Common myeloid progenitor, CD34-positive (primary cell): ENCODE measurements around the gene TMPRSS3.

ENCODE experiments used
- CTCF ChIA-PET: fragments of 350-600 bp; sonication (Branson Sonifier 250); formaldehyde crosslinking; loops from one replicate; lab custom pipeline; 2021; ENCODE audit warnings: antibody characterized with exemption; lab: Charles Lee
- POLR2A ChIA-PET: fragments of 350-600 bp; sonication (Branson Sonifier 250); formaldehyde crosslinking; loops from one replicate; lab custom pipeline; 2021; ENCODE audit warnings: antibody characterized with exemption; lab: Charles Lee
- DNase-seq, 3 donors: peaks; one replicate each; pipeline versions ENCODE4 v3.0.0 to v3.0.0-alpha.2; 2013
- H3K27ac ChIP-seq, 2 experiments: 1 replicate in 1 of 2; 2 replicates in 1 of 2; pipeline ENCODE4 v1.7.0; 2013; ENCODE audit warnings: inconsistent platforms in 2 of 2, low read length in 2 of 2, mild to moderate bottlenecking in 2 of 2, low read depth in 1 of 2, moderate library complexity in 1 of 2; ENCODE audit not compliant: severe bottlenecking in 2 of 2, insufficient read depth in 1 of 2, poor library complexity in 1 of 2
- H3K27me3 ChIP-seq, 5 experiments: replicated peaks in 2 of 5; 1 replicate in 3 of 5; 2 replicates in 2 of 5; pipeline versions ENCODE4 v1.6.1 to v1.7.0; 2013; ENCODE audit warnings: low read length in 4 of 5, mild to moderate bottlenecking in 2 of 5, moderate library complexity in 2 of 5, inconsistent platforms in 1 of 5; ENCODE audit not compliant: insufficient read depth in 5 of 5, control insufficient read depth in 4 of 5
- H3K36me3 ChIP-seq, 4 experiments: 1 replicate in 2 of 4; 2 replicates in 2 of 4; pipeline versions ENCODE4 v1.6.1 to v1.7.0; 2013; ENCODE audit warnings: low read length in 3 of 4, control low read depth in 1 of 4, mild to moderate bottlenecking in 1 of 4; ENCODE audit not compliant: control insufficient read depth in 4 of 4, insufficient read depth in 4 of 4
- H3K4me1 ChIP-seq, 4 experiments: 1 replicate in 3 of 4; 2 replicates in 1 of 4; pipeline versions ENCODE4 v1.6.1 to v1.7.1; 2013; ENCODE audit warnings: low read length in 3 of 4, mild to moderate bottlenecking in 3 of 4, control low read depth in 1 of 4, inconsistent platforms in 1 of 4, moderate library complexity in 1 of 4; ENCODE audit not compliant: control insufficient read depth in 4 of 4, insufficient read depth in 4 of 4; ENCODE audit errors: control extremely low read depth in 1 of 4
- H3K4me3 ChIP-seq, 7 experiments: 1 replicate in 4 of 7; 2 replicates in 3 of 7; pipeline versions ENCODE4 v1.5.1 to v1.7.0; 2013; ENCODE audit warnings: mild to moderate bottlenecking in 7 of 7, low read length in 6 of 7, moderate library complexity in 6 of 7, inconsistent platforms in 2 of 7, low read depth in 2 of 7, control low read depth in 1 of 7; ENCODE audit not compliant: insufficient read depth in 4 of 7, control insufficient read depth in 1 of 7; ENCODE audit errors: extremely low read depth in 1 of 7
- H3K9me3 ChIP-seq, 5 experiments: 1 replicate in 4 of 5; 2 replicates in 1 of 5; pipeline versions ENCODE4 v1.6.1 to v1.7.1; 2013; ENCODE audit warnings: low read length in 4 of 5, mild to moderate bottlenecking in 2 of 5, inconsistent platforms in 1 of 5, low read depth in 1 of 5, moderate library complexity in 1 of 5; ENCODE audit not compliant: control insufficient read depth in 4 of 5, insufficient read depth in 2 of 5; ENCODE audit errors: control extremely low read depth in 1 of 5
- WGBS: methylation state at CpG from one replicate; pipeline ENCODE4 v1.1.5; 2013; ENCODE audit not compliant: insufficient coverage; 5-methylcytosine and 5-hydroxymethylcytosine counted together

The TMPRSS3 gene

GRCh38 chr21:42351626-42352440, 44.0 kb downstream of the TMPRSS3 start:
- POLR2A ChIA-PET: no interaction called here
- DNase-seq: no peak
- Histone ChIP-seq H3K27ac (no peak overlapping the region), H3K4me3 (no peak overlapping the region), H3K27me3 (peaks cover 0 to 2% (median 0%) of the 10 kb centered on the region in 5 experiments), H3K9me3 (peaks cover 0 to 12% (median 3%) of the 10 kb centered on the region in 5 experiments), H3K4me1 (no peaks in the 10 kb centered on the region), H3K36me3 (no peaks in the 10 kb centered on the region)
- CTCF ChIA-PET: no interaction called here
- 88% methylated on average over 10 of the region's 11 CpGs for WGBS

- Histone ChIP-seq H3K4me1 (no peaks in the 10 kb centered on the region), H3K4me3 (no peak within 1 kb of the TSS), H3K27me3 (peaks cover 0 to 2% (median 0%) of the 10 kb centered on the region in 5 experiments), H3K9me3 (peaks cover 0 to 6% (median under 1%) of the 10 kb centered on the region in 5 experiments), H3K36me3 (no peaks in the 10 kb centered on the region), H3K27ac (no peak within 1 kb of the TSS)
- WGBS: 98% methylated on average over 9 of the region's 13 CpGs
- no peak for DNase-seq
- CTCF ChIA-PET: no interaction called here
- POLR2A ChIA-PET: no interaction called here
Measured at GRCh38 chr21:42350927-42351426, 44.9 kb downstream of the TMPRSS3 start, which contains the start of gene TFF2. TFF2 (minus strand) TSS chr21:42350994; CDS start chr21:42350957, 37 bp downstream.

- Histone ChIP-seq H3K27ac (no peak overlapping the region), H3K4me1 (no peaks in the 10 kb centered on the region), H3K27me3 (peaks cover 0 to 2% (median 0%) of the 10 kb centered on the region in 5 experiments), H3K36me3 (no peaks in the 10 kb centered on the region), H3K9me3 (peaks cover 0 to 3% (median 0%) of the 10 kb centered on the region in 5 experiments), H3K4me3 (no peak overlapping the region)
- ChIA-PET POLR2A (no interaction called here), CTCF (interaction anchor here (1.3 to 1.5 kb wide), 2 partner anchors 10 to 39 kb away, joined by 5 to 6 read pairs; no protein-coding TSS in a partner anchor)
- DNase-seq: no peak
- 96% methylated on average over 7 of the region's 11 CpGs for WGBS
Measured at GRCh38 chr21:42350318-42350910, 45.4 kb downstream of the TMPRSS3 start.

- Histone ChIP-seq H3K27ac (no peak overlapping the region), H3K4me1 (no peaks in the 10 kb centered on the region), H3K36me3 (no peaks in the 10 kb centered on the region), H3K27me3 (peaks cover 0 to 2% (median 0%) of the 10 kb centered on the region in 5 experiments), H3K9me3 (no peaks in the 10 kb centered on the region), H3K4me3 (peak overlapping the region in 1 of 7 experiments; percentile 4)
- POLR2A ChIA-PET: no interaction called here
- CTCF ChIA-PET: interaction anchor here (1.3 to 2.2 kb wide), 3 partner anchors 9 to 39 kb away, joined by 5 to 7 read pairs (median 6); no protein-coding TSS in a partner anchor
- DNase-seq: peak in 1 of 3 donors; percentile 32
- 100% methylated on average over 5 of the region's 14 CpGs for WGBS
Measured at GRCh38 chr21:42349420-42350317, 46.2 kb downstream of the TMPRSS3 start.

- no peak for DNase-seq
- H3K36me3 ChIP-seq: no peaks in the 10 kb centered on the region
- CTCF ChIA-PET: interaction anchor here (1.5 to 2.2 kb wide), 2 partner anchors 8 to 12 kb away, joined by 6 to 7 read pairs; no protein-coding TSS in a partner anchor
- no peak overlapping the region for H3K27ac ChIP-seq
- H3K27me3 ChIP-seq: no peaks in the 10 kb centered on the region
- POLR2A ChIA-PET: no interaction called here
- no peaks in the 10 kb centered on the region for H3K9me3 ChIP-seq
- 100% methylated on average over 2 of the region's 2 CpGs for WGBS
- H3K4me3 ChIP-seq: no peak overlapping the region
- no peaks in the 10 kb centered on the region for H3K4me1 ChIP-seq
Measured at GRCh38 chr21:42348762-42349161, 47.1 kb downstream of the TMPRSS3 start.

- CTCF ChIA-PET: interaction anchor here (2.2 kb wide), 1 partner anchor 11 kb away, joined by 7 read pairs; no protein-coding TSS in a partner anchor
- Histone ChIP-seq H3K4me1 (no peaks in the 10 kb centered on the region), H3K36me3 (no peaks in the 10 kb centered on the region), H3K4me3 (no peak overlapping the region), H3K27me3 (no peaks in the 10 kb centered on the region), H3K9me3 (no peaks in the 10 kb centered on the region), H3K27ac (no peak overlapping the region)
- POLR2A ChIA-PET: interaction anchor here (0.5 kb wide), 1 partner anchor 30 kb away, joined by 3 read pairs; no protein-coding TSS in a partner anchor
- no peak for DNase-seq
- WGBS: 93% methylated on average over 27 of the region's 30 CpGs
Measured at GRCh38 chr21:42347601-42348327, 48.1 kb downstream of the TMPRSS3 start.
